Measurements from ENCODE around the gene CDH23.

The CDH23 gene

GRCh38 chr10:71796749-71797405 lies 400.2 kb downstream of the CDH23 start:
- in situ Hi-C loops (cut with HindIII; ENCODE audit: low sequenced_read_pairs), result no loop called here

- in situ Hi-C loops (cut with HindIII; ENCODE audit: low sequenced_read_pairs), result no loop called here
Measured at GRCh38 chr10:71797533-71798307, 401.0 kb downstream of the CDH23 start.

GRCh38 chr10:71798308-71798624 lies 401.5 kb downstream of the CDH23 start:
- in situ Hi-C loops (cut with HindIII; ENCODE audit: low sequenced_read_pairs), result no loop called here

GRCh38 chr10:71799112-71799511 lies 402.4 kb downstream of the CDH23 start:
- in situ Hi-C loops (cut with HindIII; ENCODE audit: low sequenced_read_pairs), result no loop called here

- in situ Hi-C loops (cut with HindIII; ENCODE audit: low sequenced_read_pairs), result no loop called here
Measured at GRCh38 chr10:71799608-71800453, 403.1 kb downstream of the CDH23 start.

- in situ Hi-C loops (cut with HindIII; ENCODE audit: low sequenced_read_pairs), result no loop called here
Measured at GRCh38 chr10:71801361-71801760, 404.6 kb downstream of the CDH23 start.

- in situ Hi-C loops (cut with HindIII; ENCODE audit: low sequenced_read_pairs), result no loop called here
Measured at GRCh38 chr10:71802235-71802634, 405.5 kb downstream of the CDH23 start.

- in situ Hi-C loops (cut with HindIII; ENCODE audit: low sequenced_read_pairs), result no loop called here
Measured at GRCh38 chr10:71802715-71803488, 406.2 kb downstream of the CDH23 start.

- in situ Hi-C loops (cut with HindIII; ENCODE audit: low sequenced_read_pairs), result no loop called here
Measured at GRCh38 chr10:71804077-71804476, 407.4 kb downstream of the CDH23 start.

- in situ Hi-C loops (cut with HindIII; ENCODE audit: low sequenced_read_pairs), result no loop called here
Measured at GRCh38 chr10:71805776-71806703, 409.3 kb downstream of the CDH23 start.

- in situ Hi-C loops (cut with HindIII; ENCODE audit: low sequenced_read_pairs), result no loop called here
Measured at GRCh38 chr10:71806704-71807556, 410.2 kb downstream of the CDH23 start.

GRCh38 chr10:71807557-71808510 lies 411.1 kb downstream of the CDH23 start:
- in situ Hi-C loops (cut with HindIII; ENCODE audit: low sequenced_read_pairs), result no loop called here

- in situ Hi-C loops (cut with HindIII; ENCODE audit: low sequenced_read_pairs), result no loop called here
Measured at GRCh38 chr10:71809628-71810027, 412.9 kb downstream of the CDH23 start.

- in situ Hi-C loops (cut with HindIII; ENCODE audit: low sequenced_read_pairs), result no loop called here
Measured at GRCh38 chr10:71810048-71810750, 413.5 kb downstream of the CDH23 start.

GRCh38 chr10:71811351-71811750 lies 414.6 kb downstream of the CDH23 start:
- in situ Hi-C loops (cut with HindIII; ENCODE audit: low sequenced_read_pairs), result no loop called here

- in situ Hi-C loops (cut with HindIII; ENCODE audit: low sequenced_read_pairs), result no loop called here
Measured at GRCh38 chr10:71812016-71812912, 415.5 kb downstream of the CDH23 start.
